HUES64 (cell line): ENCODE data around the gene TFCP2L1.

ENCODE experiments used
- H3K27ac ChIP-seq: 2 replicates; pipeline ENCODE4 v1.7.0; 2013; ENCODE audit warnings: low read depth, low read length, inconsistent platforms
- H3K27me3 ChIP-seq: 2 replicates; pipeline ENCODE4 v1.6.1; 2013; ENCODE audit warnings: mild to moderate bottlenecking, low read length; ENCODE audit not compliant: insufficient read depth
- H3K36me3 ChIP-seq: 2 replicates; pipeline ENCODE4 v1.6.1; 2013; ENCODE audit warnings: mild to moderate bottlenecking, low read length; ENCODE audit not compliant: insufficient read depth
- H3K4me1 ChIP-seq: 2 replicates; pipeline ENCODE4 v1.6.1; 2013; ENCODE audit warnings: mild to moderate bottlenecking, low read length, moderate library complexity; ENCODE audit not compliant: insufficient read depth
- H3K4me3 ChIP-seq: 2 replicates; pipeline ENCODE4 v1.5.1; 2013; ENCODE audit warnings: mild to moderate bottlenecking, low read length, moderate library complexity
- H3K9ac ChIP-seq: 2 replicates; pipeline ENCODE4 v1.6.1; 2013; ENCODE audit warnings: mild to moderate bottlenecking, low read depth, low read length
- H3K9me3 ChIP-seq: 2 replicates; pipeline ENCODE4 v1.6.1; 2013; ENCODE audit warnings: low read depth, low read length; ENCODE audit not compliant: insufficient read depth
- WGBS: fragments of 150-250, 120-280 bp; methylation state at CpG from one replicate; pipeline ENCODE4 v1.1.7; 2013; ENCODE audit warnings: missing lambda C conversion rate; 5-methylcytosine and 5-hydroxymethylcytosine counted together

TFCP2L1 gene

GRCh38 chr2:121295911-121296650 is 11.1 kb upstream of the TFCP2L1 start:
- H3K4me3 ChIP-seq: no peak overlapping the region
- H3K9ac ChIP-seq: no peak overlapping the region
- no peaks in the 10 kb centered on the region for H3K4me1 ChIP-seq
- H3K9me3 ChIP-seq: no peaks in the 10 kb centered on the region
- WGBS: 81% methylated on average over 7 of the region's 7 CpGs
- H3K27me3 ChIP-seq: no peaks in the 10 kb centered on the region
- H3K27ac ChIP-seq: no peak overlapping the region
- H3K36me3 ChIP-seq: no peaks in the 10 kb centered on the region

- WGBS: 84% methylated on average over 9 of the region's 9 CpGs
Observed at GRCh38 chr2:121294881-121295840, 10.2 kb upstream of the TFCP2L1 start.

DNA sequence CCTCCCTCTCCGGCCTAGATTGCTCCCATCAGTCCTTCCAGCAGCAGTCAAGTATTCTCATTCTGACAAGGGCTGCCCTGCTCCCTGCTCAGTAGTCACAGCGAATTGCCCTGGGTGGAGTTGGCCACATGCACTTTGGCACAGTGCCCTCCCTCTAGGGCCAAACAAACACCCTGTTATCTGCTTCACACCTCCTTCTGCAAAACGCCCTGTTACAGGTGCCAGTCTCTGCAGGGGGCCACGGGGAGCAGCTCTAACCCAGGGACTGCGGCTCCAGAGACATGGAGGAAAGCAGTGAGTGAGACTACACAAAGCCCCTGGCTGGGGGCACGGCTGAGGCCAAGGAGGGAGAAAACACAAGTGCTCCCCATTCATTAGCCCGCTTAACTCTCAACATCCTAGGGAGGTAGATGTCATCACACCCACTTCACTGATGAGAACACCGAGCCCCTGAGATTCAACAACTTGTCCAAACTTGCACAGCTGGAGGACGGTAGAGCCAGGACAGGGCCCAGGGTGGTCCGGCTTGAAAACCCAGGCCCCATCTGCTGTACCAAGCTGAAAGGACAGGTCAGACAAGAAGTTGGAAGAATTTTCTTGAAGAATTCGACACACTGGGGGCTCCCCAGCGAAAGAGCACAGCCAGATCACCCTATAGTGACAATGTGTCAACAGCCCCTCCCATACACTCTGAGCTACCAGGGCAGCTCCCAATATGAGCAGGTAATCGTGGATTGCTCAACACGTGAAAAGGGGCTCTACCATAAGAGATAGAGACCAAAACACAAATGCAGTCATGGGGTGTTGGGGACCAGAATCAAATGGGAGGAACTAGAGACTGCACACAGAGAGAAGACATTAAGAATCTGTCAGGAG is 8.7 kb upstream of the TFCP2L1 start:
- Histone ChIP-seq H3K27me3 (no peaks in the 10 kb centered on the region; the same call in 1 of the 2 replicates), H3K9ac (no peak overlapping the region), H3K4me3 (no peak overlapping the region), H3K27ac (no peak overlapping the region), H3K9me3 (no peaks in the 10 kb centered on the region), H3K36me3 (no peaks in the 10 kb centered on the region), H3K4me1 (no peaks in the 10 kb centered on the region)
- 85% methylated on average over 14 of the region's 14 CpGs for WGBS

More at GRCh38 chr2:121294881-121295840, 10.2 kb upstream of the TFCP2L1 start:
- Histone ChIP-seq H3K9me3 (no peaks in the 10 kb centered on the region), H3K27me3 (no peaks in the 10 kb centered on the region), H3K36me3 (no peaks in the 10 kb centered on the region), H3K9ac (no peak overlapping the region), H3K4me1 (no peaks in the 10 kb centered on the region), H3K4me3 (no peak overlapping the region), H3K27ac (no peak overlapping the region)

- 95% methylated on average over 5 of the region's 5 CpGs for WGBS
- H3K36me3 ChIP-seq: no peaks in the 10 kb centered on the region
- H3K4me1 ChIP-seq: no peaks in the 10 kb centered on the region
- peaks cover 10% of the 10 kb centered on the region for H3K27me3 ChIP-seq
- no peak overlapping the region for H3K27ac ChIP-seq
- H3K9me3 ChIP-seq: no peaks in the 10 kb centered on the region
- H3K4me3 ChIP-seq: no peak overlapping the region
- H3K9ac ChIP-seq: no peak overlapping the region
Observed at GRCh38 chr2:121291251-121291580, 6.2 kb upstream of the TFCP2L1 start.

GRCh38 chr2:121289271-121289670 is 4.3 kb upstream of the TFCP2L1 start:
- H3K27me3 ChIP-seq: peaks cover 29% of the 10 kb centered on the region
- H3K4me1 ChIP-seq: 0 out of 2 replicates have a peak, but pooled peaks cover under 1% of the 10 kb centered on the region
- no peak overlapping the region for H3K27ac ChIP-seq
- no peaks in the 10 kb centered on the region for H3K36me3 ChIP-seq
- WGBS: 92% methylated on average over 5 of the region's 5 CpGs
- H3K4me3 ChIP-seq: no peak overlapping the region
- H3K9me3 ChIP-seq: no peaks in the 10 kb centered on the region; the same call in 1 of the 2 replicates
- no peak overlapping the region for H3K9ac ChIP-seq

GRCh38 chr2:121288454-121289231 is 3.6 kb upstream of the TFCP2L1 start:
- H3K9me3 ChIP-seq: no peaks in the 10 kb centered on the region; the same call in 1 of the 2 replicates
- H3K4me1 ChIP-seq: peaks cover 7% of the 10 kb centered on the region; the same call in 1 of the 2 replicates
- H3K4me3 ChIP-seq: no peak overlapping the region
- H3K9ac ChIP-seq: no peak overlapping the region
- no peak overlapping the region for H3K27ac ChIP-seq
- H3K27me3 ChIP-seq: peaks cover 35% of the 10 kb centered on the region
- 89% methylated on average over 12 of the region's 12 CpGs for WGBS
- no peaks in the 10 kb centered on the region for H3K36me3 ChIP-seq

DNA sequence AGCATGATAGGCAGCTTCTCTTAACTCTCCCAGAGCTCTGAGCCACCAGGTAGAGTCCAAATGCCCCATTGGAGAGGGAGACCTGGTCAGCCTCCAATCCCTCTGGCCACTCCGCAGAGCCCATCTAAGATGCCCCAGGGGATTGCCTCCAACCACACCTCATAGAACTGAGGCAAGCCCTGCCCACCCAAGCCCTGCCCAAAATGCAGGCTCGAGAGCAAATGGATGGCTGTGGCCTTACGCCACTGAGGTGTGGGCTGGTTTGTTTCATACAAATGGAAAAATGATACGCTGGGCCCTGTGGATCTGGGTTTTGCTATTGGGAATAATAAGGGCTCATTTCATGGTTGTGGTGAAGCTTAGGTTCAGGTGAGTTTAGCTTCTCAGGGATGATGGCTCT is 3.0 kb upstream of the TFCP2L1 start:
- Histone ChIP-seq H3K27ac (no peak overlapping the region), H3K9ac (no peak overlapping the region), H3K27me3 (peaks cover 42% of the 10 kb centered on the region), H3K4me3 (no peak overlapping the region), H3K9me3 (no peaks in the 10 kb centered on the region; the same call in 1 of the 2 replicates), H3K4me1 (peaks cover 9% of the 10 kb centered on the region; the same call in 1 of the 2 replicates), H3K36me3 (no peaks in the 10 kb centered on the region)
- WGBS: 92% methylated on average over 4 of the region's 4 CpGs

- Histone ChIP-seq H3K4me3 (no peak overlapping the region), H3K4me1 (peaks cover 9% of the 10 kb centered on the region; the same call in 1 of the 2 replicates)
- 84% methylated on average over 9 of the region's 9 CpGs for WGBS
Observed at GRCh38 chr2:121287146-121287798, 2.3 kb upstream of the TFCP2L1 start.

GRCh38 chr2:121286506-121286905 is 1.5 kb upstream of the TFCP2L1 start:
- peaks cover 50% of the 10 kb centered on the region for H3K27me3 ChIP-seq
- 73% methylated on average over 4 of the region's 4 CpGs for WGBS
- H3K36me3 ChIP-seq: no peaks in the 10 kb centered on the region
- H3K4me3 ChIP-seq: no peak overlapping the region
- peaks cover 9% of the 10 kb centered on the region; the same call in 1 of the 2 replicates for H3K4me1 ChIP-seq
- no peak overlapping the region for H3K27ac ChIP-seq
- no peak overlapping the region for H3K9ac ChIP-seq
- H3K9me3 ChIP-seq: no peaks in the 10 kb centered on the region; the same call in 1 of the 2 replicates

More at GRCh38 chr2:121287146-121287798, 2.3 kb upstream of the TFCP2L1 start:
- Histone ChIP-seq H3K27ac (no peak overlapping the region), H3K36me3 (no peaks in the 10 kb centered on the region), H3K9ac (no peak overlapping the region), H3K9me3 (no peaks in the 10 kb centered on the region; the same call in 1 of the 2 replicates), H3K27me3 (peaks cover 49% of the 10 kb centered on the region)
